Colonic mucosa (tissue), 4 donors: ENCODE results near the gene LGALS3BP. TPM values are rescaled to one million over a fixed set of nuclear protein-coding genes. Genes with fewer than 3 reads are reported as not detected.
A peak's percentile ranks its signal among the peaks of the same experiment; 100 is the strongest.
"Not testable (repeated sequence)": the region's sequence is repeated elsewhere in the genome, so short reads cannot be mapped to it uniquely, and the experiment has no call there.

Source experiments
- DNase-seq: peaks from one replicate; pipeline ENCODE4 v3.0.0-alpha.2; 2020
- H3K27ac ChIP-seq: fragments of 200-600 bp; one replicate; pipeline ENCODE4 v1.8.0; 2021
- H3K27me3 ChIP-seq: fragments of 200-600 bp; one replicate; pipeline ENCODE4 v1.8.0; 2021
- H3K36me3 ChIP-seq: fragments of 200-600 bp; one replicate; pipeline ENCODE4 v1.8.0; 2021
- H3K4me1 ChIP-seq: fragments of 200-600 bp; one replicate; pipeline ENCODE4 v1.8.0; 2021; ENCODE audit warnings: mild to moderate bottlenecking
- H3K4me3 ChIP-seq: fragments of 200-600 bp; one replicate; pipeline ENCODE4 v1.8.0; 2021
- H3K9ac ChIP-seq, 2 donors: one replicate each; pipeline ENCODE4 v1.7.0; 2013; ENCODE audit warnings: control low read depth in 2 of 2, low read depth in 2 of 2, low read length in 2 of 2
- H3K9me3 ChIP-seq: fragments of 200-600 bp; one replicate; pipeline ENCODE4 v1.8.0; 2021
- CTCF ChIP-seq: fragments of 200-600 bp; IDR thresholded peaks from one replicate; pipeline ENCODE4 v1.8.0; 2022; ENCODE audit warnings: antibody characterized with exemption, mild to moderate bottlenecking
- intact Hi-C: fragments of 100-400 bp; cut with DNase I; formaldehyde crosslinking; loops from one replicate; pipeline ENCODE4 v1.14.1; 2022
- total RNA-seq, 2 donors: library from RNA; stranded (reverse); fragmentation: NEBNext Ultra II Directional in 1 of 2; extraction: Animal tissue kit (Norgen Biotek cat#: 25700) in 1 of 2; gene quantifications; one replicate each; pipeline ENCODE4 v1.2.1, GENCODE V29; 2021
- donor health status: healthy.
- donor health status: DM: no; HTN: no; CAD: no.
- donor health status: DM: no; HTN: no; CAD: no.

The LGALS3BP gene
- total RNA-seq, 2 donors from 2014 or later, result 635 to 674 TPM

- intact Hi-C loops, result no loop called here
- H3K4me3 ChIP-seq, result no peak overlapping the region
- H3K9me3 ChIP-seq, result no peaks in the 10 kb centered on the region
- no peaks in the 10 kb centered on the region for H3K36me3 ChIP-seq
- H3K4me1 ChIP-seq, result peaks cover 4% of the 10 kb centered on the region
- H3K27me3 ChIP-seq, result no peaks in the 10 kb centered on the region
- peak; percentile 18 for DNase-seq
- no peak overlapping the region for H3K27ac ChIP-seq
- no peak overlapping the region for H3K9ac ChIP-seq
- no peak for TF ChIP-seq CTCF
Observed at GRCh38 chr17:78966123-78966813, 13.5 kb downstream of the LGALS3BP start.

- H3K4me3 ChIP-seq, result no peak overlapping the region
- no peaks in the 10 kb centered on the region for H3K9me3 ChIP-seq
- DNase-seq, result no peak
- H3K36me3 ChIP-seq, result no peaks in the 10 kb centered on the region
- no peak overlapping the region for H3K9ac ChIP-seq
- TF ChIP-seq CTCF, result no peak
- intact Hi-C loops, result no loop called here
- H3K27ac ChIP-seq, result no peak overlapping the region
- no peaks in the 10 kb centered on the region for H3K4me1 ChIP-seq
- H3K27me3 ChIP-seq, result no peaks in the 10 kb centered on the region
Observed at GRCh38 chr17:78965491-78965924, 14.2 kb downstream of the LGALS3BP start.

- DNase-seq, result no peak
- Histone ChIP-seq H3K9me3 (no peaks in the 10 kb centered on the region), H3K4me1 (no peaks in the 10 kb centered on the region), H3K27ac (peak overlapping the region; percentile 27), H3K27me3 (no peaks in the 10 kb centered on the region), H3K9ac (no peak overlapping the region), H3K36me3 (no peaks in the 10 kb centered on the region), H3K4me3 (no peak overlapping the region)
- intact Hi-C loops, result no loop called here
- no peak for TF ChIP-seq CTCF
Observed at GRCh38 chr17:78963378-78963777, 16.3 kb downstream of the LGALS3BP start.

- H3K4me3 ChIP-seq, H3K4me1 ChIP-seq, H3K27me3 ChIP-seq, intact Hi-C loops, H3K9ac ChIP-seq, H3K9me3 ChIP-seq, DNase-seq, H3K36me3 ChIP-seq: not testable (repeated sequence)
- H3K27ac ChIP-seq, result peak overlapping the region; percentile 27
Observed at GRCh38 chr17:78962984-78963348, 16.8 kb downstream of the LGALS3BP start.

- H3K9me3 ChIP-seq, result no peaks in the 10 kb centered on the region
- peak overlapping the region; percentile 15 for H3K27ac ChIP-seq
- no peaks in the 10 kb centered on the region for H3K27me3 ChIP-seq
- H3K9ac ChIP-seq, result peak overlapping the region in 1 of 2 donors; percentile 12
- H3K4me3 ChIP-seq, result no peak overlapping the region
- TF ChIP-seq CTCF, result no peak
- no peaks in the 10 kb centered on the region for H3K36me3 ChIP-seq
- no peaks in the 10 kb centered on the region for H3K4me1 ChIP-seq
- peak; percentile 77 for DNase-seq
- intact Hi-C loops, result no loop called here
Observed at GRCh38 chr17:78962345-78962983, 17.3 kb downstream of the LGALS3BP start.

GRCh38 chr17:78961571-78961970 is 18.2 kb downstream of the LGALS3BP start:
- no peak overlapping the region for H3K27ac ChIP-seq
- DNase-seq, result no peak
- H3K36me3 ChIP-seq, result no peaks in the 10 kb centered on the region
- H3K27me3 ChIP-seq, result no peaks in the 10 kb centered on the region
- no peak for TF ChIP-seq CTCF
- intact Hi-C loops, result no loop called here
- no peaks in the 10 kb centered on the region for H3K4me1 ChIP-seq
- H3K4me3 ChIP-seq, result no peak overlapping the region
- no peaks in the 10 kb centered on the region for H3K9me3 ChIP-seq
- no peak overlapping the region for H3K9ac ChIP-seq
